ENCODE data around the gene AGBL4.

Gene AGBL4

GRCh38 chr1:48889615-48890014 lies 1134.1 kb downstream of the AGBL4 start:
- DNase-seq (ENCODE audit: low read depth) = no peak

- no peak for DNase-seq (ENCODE audit: low read depth)
Observed at GRCh38 chr1:48889082-48889481, 1134.7 kb downstream of the AGBL4 start.

- no peak for DNase-seq (ENCODE audit: low read depth)
Observed at GRCh38 chr1:48887796-48888195, 1136.0 kb downstream of the AGBL4 start.

GRCh38 chr1:48882020-48882419 lies 1141.7 kb downstream of the AGBL4 start:
- DNase-seq (ENCODE audit: low read depth) = no peak

- peak; percentile 80 for DNase-seq (ENCODE audit: low read depth)
Observed at GRCh38 chr1:48878191-48878940, 1145.4 kb downstream of the AGBL4 start.

GRCh38 chr1:48876330-48876785 lies 1147.4 kb downstream of the AGBL4 start:
- DNase-seq (ENCODE audit: low read depth) = peak; percentile 35

- DNase-seq (ENCODE audit: low read depth) = no peak
Observed at GRCh38 chr1:48875552-48876329, 1148.0 kb downstream of the AGBL4 start.

GRCh38 chr1:48873944-48874343 lies 1149.8 kb downstream of the AGBL4 start:
- DNase-seq (ENCODE audit: low read depth) = peak; percentile 6

GRCh38 chr1:48870596-48870995 lies 1153.2 kb downstream of the AGBL4 start:
- DNase-seq (ENCODE audit: low read depth) = no peak

GRCh38 chr1:48869116-48869893 lies 1154.4 kb downstream of the AGBL4 start:
- DNase-seq (ENCODE audit: low read depth) = no peak

- DNase-seq (ENCODE audit: low read depth) = no peak
Observed at GRCh38 chr1:48864913-48865312, 1158.8 kb downstream of the AGBL4 start.

- DNase-seq (ENCODE audit: low read depth) = peak; percentile 9
Observed at GRCh38 chr1:48859456-48859855, 1164.3 kb downstream of the AGBL4 start.

GRCh38 chr1:48858200-48858920 lies 1165.4 kb downstream of the AGBL4 start:
- no peak for DNase-seq (ENCODE audit: low read depth)

- DNase-seq (ENCODE audit: low read depth) = peak; percentile 84
Observed at GRCh38 chr1:48853006-48853405, 1170.7 kb downstream of the AGBL4 start.

- peak; percentile 41 for DNase-seq (ENCODE audit: low read depth)
Observed at GRCh38 chr1:48851638-48852037, 1172.1 kb downstream of the AGBL4 start.

- no peak for DNase-seq (ENCODE audit: low read depth)
Observed at GRCh38 chr1:48848035-48848434, 1175.7 kb downstream of the AGBL4 start.

GRCh38 chr1:48846441-48846840 lies 1177.3 kb downstream of the AGBL4 start:
- DNase-seq (ENCODE audit: low read depth) = no peak

GRCh38 chr1:48844187-48844586 lies 1179.6 kb downstream of the AGBL4 start:
- DNase-seq (ENCODE audit: low read depth) = no peak

- DNase-seq (ENCODE audit: low read depth) = no peak
Observed at GRCh38 chr1:48841966-48842365, 1181.8 kb downstream of the AGBL4 start.

GRCh38 chr1:48841461-48841860 lies 1182.3 kb downstream of the AGBL4 start:
- DNase-seq (ENCODE audit: low read depth) = no peak

- no peak for DNase-seq (ENCODE audit: low read depth)
Observed at GRCh38 chr1:48831120-48831978, 1192.4 kb downstream of the AGBL4 start.
